Stimulated activated CD4-positive, alpha-beta T cell treated with anti-CD3 and anti-CD28 coated beads, Interleukin-1b, Interleukin-23, amount 100 ng/mL, for 4 hours (primary cell): ENCODE data around the gene KRTAP6-1.

Experiments
- DNase-seq, 2 donors: peaks; one replicate each; pipeline ENCODE4 v3.0.0-alpha.2; 2020; ENCODE audit warnings: low read depth in 2 of 2

KRTAP6-1 gene

GRCh38 chr21:30577766-30578165, 36.0 kb downstream of the KRTAP6-1 start:
- DNase-seq, result no peak

DNA sequence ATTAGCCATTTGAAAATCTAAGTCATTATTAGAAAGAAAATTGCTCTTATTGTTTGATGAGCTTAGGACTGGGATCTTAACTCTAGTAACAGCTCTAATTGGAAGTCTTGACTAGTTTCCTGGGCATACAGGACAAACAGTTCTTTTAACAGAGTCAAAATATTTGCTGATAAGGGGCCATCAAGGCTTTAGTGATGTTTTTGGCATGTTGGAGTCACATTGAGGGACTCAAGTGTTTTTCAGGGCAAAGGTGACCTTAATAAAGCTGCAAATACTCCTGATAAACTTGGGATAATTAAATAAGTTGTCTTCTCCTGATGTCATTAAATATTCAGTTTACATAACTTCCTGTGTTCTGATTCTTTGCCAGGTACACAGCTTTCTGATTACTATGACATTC, 46.1 kb downstream of the KRTAP6-1 start:
- DNase-seq, result no peak

DNA sequence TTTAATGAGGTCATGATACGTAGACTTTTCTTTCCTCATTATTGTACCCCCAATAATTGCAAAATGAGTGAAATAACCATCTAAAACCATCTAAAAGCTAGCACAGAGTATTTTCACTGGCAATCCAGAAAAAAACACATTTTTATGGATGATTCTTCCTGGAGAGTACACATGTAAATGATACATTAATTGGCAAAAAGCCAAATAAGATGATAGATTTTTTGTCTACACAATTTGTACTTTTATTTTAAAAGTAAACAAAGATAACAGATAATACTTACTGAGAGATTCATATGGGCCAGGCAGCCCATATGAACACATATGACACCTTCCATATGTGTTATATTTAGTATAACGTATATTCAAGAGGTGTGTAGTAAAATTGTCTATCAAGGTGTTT, 50.1 kb downstream of the KRTAP6-1 start:
- no peak for DNase-seq
